GM23248 (cell line): ENCODE results near the gene HSD17B3.

Experiments used
- EZH2 ChIP-seq: fragments of 200-600 bp; sonication (generic); IDR thresholded peaks from 2 replicates; pipeline ENCODE4 v1.6.1; 2018; ENCODE audit warnings: antibody characterized with exemption, mild to moderate bottlenecking; ENCODE audit not compliant: insufficient read depth, poor library complexity, severe bottlenecking
- EZH2phosphoT487 ChIP-seq: fragments of 200-600 bp; sonication (generic); IDR thresholded peaks from 2 replicates; pipeline ENCODE4 v1.6.1; 2018; ENCODE audit warnings: antibody characterized with exemption, moderate library complexity, mild to moderate bottlenecking, low read depth; ENCODE audit not compliant: insufficient read depth

GRCh38 chr9:96201140-96201539 is 100.8 kb downstream of the HSD17B3 start:
- TF ChIP-seq EZH2 (no peak), EZH2phosphoT487 (no peak)
